Measurements from ENCODE around the gene NAV2.
A peak's percentile ranks its signal among the peaks of the same experiment; 100 is the strongest.

The NAV2 gene

DNA sequence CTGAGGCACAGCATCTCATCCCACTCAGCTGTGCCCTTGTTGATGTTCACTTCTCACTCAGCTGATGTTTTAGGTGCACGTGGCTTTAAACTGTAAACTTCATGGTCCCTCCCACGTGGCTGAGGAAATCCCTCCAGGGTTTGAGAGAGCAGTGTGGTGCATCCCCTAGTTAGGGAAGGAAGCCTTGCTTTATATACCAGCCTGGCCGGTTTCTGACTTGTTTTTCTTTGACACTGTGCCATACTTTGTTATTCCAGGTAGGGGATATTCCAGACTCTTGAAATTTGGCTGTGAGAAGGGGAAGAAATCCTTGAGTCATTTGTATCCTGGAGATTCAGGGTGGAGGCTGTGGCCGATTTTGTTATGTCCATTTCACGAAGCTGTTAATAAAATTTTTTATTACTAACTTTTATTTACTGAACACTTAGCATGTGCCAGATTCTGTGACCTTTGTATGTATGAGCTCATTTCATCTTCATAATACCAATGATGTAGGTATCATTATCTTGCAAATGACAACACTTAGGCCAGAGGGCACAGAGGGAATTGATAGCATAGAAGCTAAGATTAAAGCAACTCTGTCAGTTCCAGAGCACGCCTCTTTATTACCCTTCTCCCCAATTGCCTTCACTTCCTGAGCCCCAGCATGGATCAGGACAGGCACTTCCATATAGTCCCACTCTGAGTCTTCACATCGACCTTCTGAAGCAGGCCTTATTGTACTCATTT, 116.6 kb downstream of the NAV2 start:
- DNase-seq: no peak

DNA sequence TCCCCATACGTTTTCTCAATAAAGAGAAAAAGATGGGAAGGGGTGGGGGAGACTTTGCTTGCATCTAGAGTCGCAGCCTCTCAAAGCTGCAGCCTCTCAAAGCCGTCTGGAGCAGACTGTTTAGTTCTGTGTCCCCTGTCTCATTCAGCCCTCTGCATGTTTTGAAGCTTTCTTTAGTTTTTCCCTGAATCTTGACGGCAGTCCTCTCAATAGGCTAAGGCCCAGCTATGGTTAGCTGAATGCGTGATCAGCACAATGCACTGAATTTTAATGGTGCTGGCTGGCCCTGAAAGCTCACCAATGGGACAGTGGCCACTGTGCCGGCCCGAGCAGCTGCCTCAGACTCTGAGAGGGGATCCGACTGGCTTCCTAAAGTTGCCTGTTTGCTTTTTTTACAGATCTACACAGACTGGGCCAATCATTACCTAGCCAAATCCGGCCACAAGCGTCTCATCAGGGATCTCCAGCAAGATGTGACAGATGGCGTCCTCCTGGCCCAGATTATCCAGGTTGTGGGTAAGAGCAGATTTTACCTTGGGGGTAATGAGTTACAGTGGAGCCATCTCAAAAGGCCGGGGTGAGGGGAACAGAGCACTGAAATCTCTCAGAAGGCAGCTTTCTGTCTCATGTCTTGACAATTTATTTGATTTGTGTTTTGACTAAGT, 119.6 kb downstream of the NAV2 start:
- peak in 28 of 51 donors; percentile 14 to 71 (median 40) for DNase-seq

GRCh38 chr11:19832901-19833300, 120.3 kb downstream of the NAV2 start:
- DNase-seq: no peak

GRCh38 chr11:19834771-19835170, 122.1 kb downstream of the NAV2 start:
- DNase-seq: no peak

DNA sequence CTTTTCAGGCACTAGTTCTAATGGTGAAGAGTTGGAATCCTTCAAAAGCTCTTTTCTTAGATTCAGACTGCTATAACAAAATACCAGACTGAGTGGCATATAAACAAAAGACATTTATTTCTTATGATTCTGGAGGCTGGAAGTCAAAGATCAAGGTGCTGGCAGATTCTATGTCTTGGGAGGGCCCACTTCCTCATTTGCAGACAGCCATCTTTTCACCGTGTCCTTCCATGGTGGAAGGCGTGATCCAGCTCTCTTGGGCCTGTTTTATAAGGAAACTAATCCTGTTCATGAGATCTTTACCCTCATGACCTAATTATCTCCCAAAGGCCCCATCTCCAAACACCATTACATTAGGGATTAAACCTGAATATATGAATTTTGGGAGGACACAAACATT, 124.0 kb downstream of the NAV2 start:
- no peak for DNase-seq

DNA sequence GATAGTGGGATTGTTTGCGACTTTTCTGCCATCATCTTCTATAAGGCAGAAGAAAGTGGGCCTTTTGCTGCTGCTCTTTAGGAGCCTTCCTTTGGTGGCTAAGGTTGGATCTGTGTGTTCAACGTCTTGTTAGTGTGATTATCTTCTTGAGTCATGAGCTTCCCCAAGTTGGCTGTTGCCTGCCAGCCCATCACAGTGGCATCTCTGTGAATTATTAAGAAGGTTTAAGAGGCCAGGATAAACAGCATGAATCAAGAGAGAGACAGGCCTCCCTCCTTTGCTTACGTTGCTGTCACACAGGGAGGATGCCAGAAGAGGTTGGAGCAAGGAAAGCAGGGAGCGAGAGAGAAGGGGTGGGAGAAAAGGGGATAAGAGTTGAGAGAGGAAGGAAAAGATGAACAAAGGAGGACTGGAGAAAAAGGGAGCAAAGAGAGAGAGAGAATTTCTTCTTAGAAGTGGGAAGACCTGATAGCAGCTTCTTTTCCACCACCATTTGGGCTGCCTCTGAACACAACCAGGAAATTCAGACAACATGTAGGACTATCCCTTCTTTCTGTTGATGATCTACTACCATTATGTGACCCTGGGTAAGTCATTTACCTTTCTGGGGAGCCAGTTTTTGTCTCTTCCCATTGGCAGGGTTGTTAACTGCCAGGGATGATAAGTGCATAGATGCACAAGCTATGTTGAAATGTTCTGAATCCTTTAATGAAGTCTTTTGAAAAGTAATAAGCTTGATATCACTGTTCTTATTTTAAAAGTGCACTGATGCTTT, 126.5 kb downstream of the NAV2 start:
- no peak for DNase-seq

DNA sequence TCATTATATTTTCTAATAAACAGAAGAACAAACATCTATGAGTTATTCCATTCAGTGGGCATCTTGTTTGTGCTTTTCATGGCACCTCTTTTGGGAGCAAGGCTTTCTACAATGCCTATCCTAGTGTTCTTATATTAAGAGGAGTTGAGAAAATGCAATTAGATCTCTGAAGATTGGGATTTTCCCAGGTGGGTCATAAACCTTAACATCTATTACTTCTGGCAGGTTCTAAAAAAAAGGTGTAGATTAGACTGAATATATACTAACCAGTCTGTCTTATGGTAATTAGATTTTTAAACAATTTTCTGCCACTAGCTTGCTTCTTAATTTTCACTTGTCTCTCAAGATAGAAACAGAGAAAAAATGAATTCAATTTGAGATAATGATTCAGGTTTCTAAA, 128.3 kb downstream of the NAV2 start:
- no peak for DNase-seq

DNA sequence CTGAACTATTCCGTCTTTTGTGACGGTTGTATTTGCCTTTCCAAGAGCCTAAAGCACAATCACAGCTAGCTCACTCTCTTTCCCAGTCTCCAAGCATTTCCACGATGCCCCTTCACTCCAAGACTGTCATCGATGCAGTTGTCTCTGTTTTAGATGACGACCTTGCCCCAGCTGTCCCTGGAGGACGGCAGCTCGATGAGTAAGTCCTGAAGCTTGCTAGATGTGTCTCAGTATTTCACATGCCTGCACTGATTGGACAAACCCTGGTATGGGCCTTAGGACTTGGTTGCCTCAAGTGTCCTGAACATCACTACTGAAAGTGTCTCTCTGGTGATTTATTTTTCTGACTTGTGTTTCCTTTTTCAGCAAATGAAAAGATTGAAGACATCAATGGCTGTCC, 129.9 kb downstream of the NAV2 start:
- DNase-seq: no peak

GRCh38 chr11:19843079-19843478, 130.4 kb downstream of the NAV2 start:
- no peak for DNase-seq

- DNase-seq: no peak
Observed at GRCh38 chr11:19844012-19844411, 131.4 kb downstream of the NAV2 start.

DNA sequence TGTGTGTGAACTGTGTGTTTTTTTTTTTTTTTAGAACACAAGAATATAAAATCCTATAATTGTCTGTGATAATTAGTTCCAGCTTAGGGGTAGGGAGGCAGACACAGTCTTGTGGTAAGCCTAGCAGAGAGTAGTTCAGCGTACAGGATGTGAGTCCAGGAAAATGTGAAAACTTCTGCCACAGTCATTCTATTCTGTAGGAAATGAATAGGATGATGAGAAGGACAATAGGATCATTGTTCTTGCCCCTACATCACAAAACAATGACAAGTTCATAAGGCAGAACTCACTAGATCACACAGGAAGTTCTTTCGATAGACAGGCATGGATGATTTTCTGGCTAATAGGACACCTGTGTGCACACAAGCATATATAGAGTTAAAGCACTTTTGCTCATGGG, 132.2 kb downstream of the NAV2 start:
- peak in 4 of 51 donors; percentile 14 to 48 (median 38) for DNase-seq

GRCh38 chr11:19845626-19846025, 133.0 kb downstream of the NAV2 start:
- DNase-seq: no peak

GRCh38 chr11:19846654-19847305, 134.1 kb downstream of the NAV2 start:
- peak in 23 of 51 donors; percentile 11 to 72 (median 42) for DNase-seq

GRCh38 chr11:19848219-19848618, 135.6 kb downstream of the NAV2 start:
- no peak for DNase-seq

- DNase-seq: no peak
Observed at GRCh38 chr11:19849107-19849789, 136.6 kb downstream of the NAV2 start.

DNA sequence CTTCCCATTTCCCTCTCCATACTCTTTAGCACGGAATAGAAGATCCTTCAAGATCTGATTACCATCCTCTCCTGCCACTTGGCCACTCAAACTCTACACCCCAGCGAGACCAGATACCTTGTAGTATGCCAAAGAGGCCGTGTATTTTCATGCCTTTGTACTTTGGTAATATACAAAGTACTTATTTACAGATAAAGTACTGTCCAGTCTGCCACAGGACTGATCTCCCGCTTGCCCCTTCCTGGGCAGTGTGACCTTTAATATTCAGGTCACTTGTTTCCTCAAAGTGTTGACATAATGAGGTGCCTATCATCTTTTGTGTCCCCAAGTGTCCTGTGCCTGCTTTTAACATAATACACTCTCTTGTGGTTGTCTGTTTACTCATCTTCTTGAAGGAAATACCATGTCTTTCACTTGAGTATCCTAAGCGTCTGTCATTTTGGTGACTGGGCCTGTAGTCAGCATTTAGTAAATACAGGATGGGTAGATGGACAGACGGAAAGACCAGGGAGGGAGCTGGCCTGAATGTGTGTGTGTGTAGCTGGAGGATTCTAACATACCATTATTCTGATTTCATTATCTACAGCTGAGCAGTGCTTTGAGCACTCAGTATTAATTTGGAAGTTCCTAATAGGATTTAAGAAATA, 137.4 kb downstream of the NAV2 start:
- DNase-seq: no peak

DNA sequence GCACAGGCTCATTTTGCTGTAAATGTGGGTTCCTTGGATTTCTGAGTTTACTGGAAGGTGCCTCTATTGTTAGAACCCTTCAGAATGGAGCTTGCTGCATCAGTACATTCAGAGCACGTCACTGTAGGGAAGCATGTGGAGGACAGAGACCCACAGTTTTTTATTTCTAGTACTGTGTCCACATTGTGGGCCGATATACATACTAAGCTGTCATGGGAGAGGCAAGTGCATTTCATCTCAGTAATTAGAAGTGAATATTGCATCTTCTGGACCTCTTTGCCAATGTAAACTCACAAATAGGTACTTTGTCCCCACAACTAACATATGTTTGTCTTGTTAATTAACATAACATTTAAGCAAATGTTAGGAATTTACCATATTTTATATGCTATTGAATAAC, 139.7 kb downstream of the NAV2 start:
- DNase-seq: no peak

GRCh38 chr11:19853016-19853415, 140.4 kb downstream of the NAV2 start:
- DNase-seq: no peak

GRCh38 chr11:19853920-19854319, 141.3 kb downstream of the NAV2 start:
- DNase-seq: no peak

DNA sequence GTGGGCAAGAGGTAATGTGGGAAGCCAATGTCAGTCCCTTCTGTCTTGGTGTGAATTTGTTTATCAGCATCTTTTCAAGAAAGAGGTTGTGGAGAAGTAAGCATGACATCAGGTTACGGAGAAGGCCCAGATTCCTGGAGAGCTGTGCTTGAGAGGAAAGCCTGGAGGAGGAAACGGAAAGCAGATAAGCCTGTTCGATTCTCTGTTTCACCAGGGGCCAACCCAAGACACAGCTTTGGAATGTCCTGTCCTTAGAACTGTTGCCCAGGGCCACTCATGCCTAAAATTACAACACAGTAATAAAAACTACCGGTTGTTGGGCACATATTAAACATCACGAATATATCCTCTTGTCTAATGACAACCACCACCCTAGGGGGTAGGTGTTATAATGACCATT, 148.5 kb downstream of the NAV2 start:
- DNase-seq: no peak

- no peak for DNase-seq
Observed at GRCh38 chr11:19862091-19862490, 149.5 kb downstream of the NAV2 start.

All from hypothalamus (tissue), 51 donors.